Neural progenitor cell (in vitro differentiated cells): Measurements from ENCODE around the gene ZNG1C. TPM values are rescaled to one million over a fixed set of nuclear protein-coding genes. Genes with fewer than 3 reads are reported as not detected.
"Not testable (repeated sequence)": the region's sequence is repeated elsewhere in the genome, so short reads cannot be mapped to it uniquely, and the experiment has no call there.

ENCODE experiments used
- DNase-seq: peaks from one replicate; pipeline ENCODE4 v3.0.0-alpha.2; 2016; ENCODE audit warnings: low spot score
- H2AFZ ChIP-seq: fragments of 200-600 bp; sonication (generic); replicated peaks from 2 replicates; pipeline ENCODE4 v1.6.1; 2016; ENCODE audit warnings: antibody characterized with exemption
- H3F3A ChIP-seq: fragments of 200-600 bp; sonication (generic); 2 replicates; pipeline ENCODE4 v1.6.1; 2016; ENCODE audit warnings: antibody characterized with exemption, low read depth
- H3K27ac ChIP-seq: fragments of 200-600 bp; sonication (generic); 2 replicates; pipeline ENCODE4 v1.5.1; 2016; ENCODE audit warnings: mild to moderate bottlenecking
- H3K27me3 ChIP-seq: fragments of 200-600 bp; sonication (generic); 2 replicates; pipeline ENCODE4 v1.6.1; 2016; ENCODE audit warnings: mild to moderate bottlenecking, moderate library complexity
- H3K36me3 ChIP-seq: fragments of 200-600 bp; sonication (generic); 2 replicates; pipeline ENCODE4 v1.5.1; 2016
- H3K4me1 ChIP-seq: fragments of 200-600 bp; sonication (generic); 2 replicates; pipeline ENCODE4 v1.6.1; 2016; ENCODE audit warnings: mixed run types
- H3K4me2 ChIP-seq: fragments of 200-600 bp; sonication (generic); 2 replicates; pipeline ENCODE4 v1.6.1; 2016
- H3K4me3 ChIP-seq: fragments of 200-600 bp; sonication (generic); 2 replicates; pipeline ENCODE4 v1.5.1; 2016
- H3K79me2 ChIP-seq: fragments of 200-600 bp; sonication (generic); 2 replicates; pipeline ENCODE4 v1.6.1; 2016; ENCODE audit warnings: low read depth
- H3K9ac ChIP-seq: fragments of 200-600 bp; sonication (generic); 2 replicates; pipeline ENCODE4 v1.6.1; 2016
- H3K9me3 ChIP-seq: fragments of 200-600 bp; sonication (generic); 2 replicates; pipeline ENCODE4 v1.5.1; 2016; ENCODE audit warnings: low read depth
- H4K20me1 ChIP-seq: fragments of 200-600 bp; sonication (generic); 2 replicates; pipeline ENCODE4 v1.6.1; 2016; ENCODE audit warnings: low read depth
- H3K27ac Mint-ChIP-seq: 3 replicates; pipeline ENCODE4 v1.8.0; 2021; ENCODE audit warnings: mixed read lengths
- H3K27me3 Mint-ChIP-seq: 2 replicates; pipeline ENCODE4 v1.8.0; 2022; ENCODE audit warnings: low read depth, mild to moderate bottlenecking, inconsistent platforms, moderate library complexity, mixed read lengths; ENCODE audit not compliant: insufficient read depth
- H3K36me3 Mint-ChIP-seq: 3 replicates; pipeline ENCODE4 v1.8.0; 2021; ENCODE audit warnings: mixed read lengths
- H3K4me1 Mint-ChIP-seq: 3 replicates; pipeline ENCODE4 v1.8.0; 2021; ENCODE audit warnings: mixed read lengths
- H3K4me3 Mint-ChIP-seq: 3 replicates; pipeline ENCODE4 v1.8.0; 2021; ENCODE audit warnings: mild to moderate bottlenecking, moderate library complexity, mixed read lengths
- H3K9me3 Mint-ChIP-seq: 3 replicates; pipeline ENCODE4 v1.8.0; 2020; ENCODE audit warnings: mixed read lengths
- EZH2 ChIP-seq: fragments of 200-600 bp; sonication (generic); IDR thresholded peaks from 2 replicates; pipeline ENCODE4 v1.6.1; 2017; ENCODE audit warnings: antibody characterized with exemption, mild to moderate bottlenecking, moderate library complexity
- EZH2phosphoT487 ChIP-seq: fragments of 200-600 bp; sonication (generic); IDR thresholded peaks from 2 replicates; pipeline ENCODE4 v1.6.1; 2017; ENCODE audit warnings: antibody characterized with exemption
- total RNA-seq: library from RNA; depleted of rRNA; stranded (reverse); fragments of >200 nt; gene quantifications from 2 replicates; pipeline ENCODE4 v1.2.3, GENCODE V29; 2015; ENCODE audit warnings: low replicate concordance

ZNG1C gene
- total RNA-seq, 1 donor from 2014 or later, result 35.8 TPM

- not testable (repeated sequence) for H3K36me3 ChIP-seq, H3K4me1 ChIP-seq, H3K27ac Mint-ChIP-seq, H3K9me3 ChIP-seq, H3K4me2 ChIP-seq, H3F3A ChIP-seq, DNase-seq, H3K4me3 Mint-ChIP-seq, H3K4me1 Mint-ChIP-seq, H3K4me3 ChIP-seq, H3K9ac ChIP-seq, H3K79me2 ChIP-seq, H3K27me3 Mint-ChIP-seq, H4K20me1 ChIP-seq, H3K36me3 Mint-ChIP-seq, H3K9me3 Mint-ChIP-seq, H3K27ac ChIP-seq, H2AFZ ChIP-seq
- H3K27me3 ChIP-seq, result peaks cover 30% of the 10 kb centered on the region
- TF ChIP-seq EZH2phosphoT487, result peak; percentile 57
Observed at GRCh38 chr9:68304777-68305176, 63.0 kb downstream of the ZNG1C start.

GRCh38 chr9:68305680-68306285 is 64.0 kb downstream of the ZNG1C start:
- H3K27ac Mint-ChIP-seq, H3F3A ChIP-seq, H3K4me1 Mint-ChIP-seq, H3K4me2 ChIP-seq, H3K4me1 ChIP-seq, H3K4me3 Mint-ChIP-seq, H3K9me3 ChIP-seq, H3K4me3 ChIP-seq, H3K9me3 Mint-ChIP-seq, H3K27me3 Mint-ChIP-seq, H3K36me3 ChIP-seq, H3K9ac ChIP-seq, H3K79me2 ChIP-seq, H2AFZ ChIP-seq, H3K36me3 Mint-ChIP-seq, H4K20me1 ChIP-seq, H3K27ac ChIP-seq, DNase-seq: not testable (repeated sequence)
- peaks cover 30% of the 10 kb centered on the region for H3K27me3 ChIP-seq

GRCh38 chr9:68306391-68306964 is 64.7 kb downstream of the ZNG1C start:
- H3K4me3 ChIP-seq, H4K20me1 ChIP-seq, H3K27ac ChIP-seq, H2AFZ ChIP-seq, H3K4me1 Mint-ChIP-seq, H3K79me2 ChIP-seq, H3K4me3 Mint-ChIP-seq, H3K36me3 Mint-ChIP-seq, H3K36me3 ChIP-seq, H3K27me3 Mint-ChIP-seq, H3K9me3 ChIP-seq, H3K4me2 ChIP-seq, DNase-seq, H3K9ac ChIP-seq, H3K4me1 ChIP-seq, H3K27ac Mint-ChIP-seq, H3K9me3 Mint-ChIP-seq, H3F3A ChIP-seq: not testable (repeated sequence)
- peak; percentile 68 for TF ChIP-seq EZH2phosphoT487
- TF ChIP-seq EZH2, result peak; percentile 62
- peaks cover 29% of the 10 kb centered on the region for H3K27me3 ChIP-seq

- not testable (repeated sequence) for H3K4me1 Mint-ChIP-seq, H3K27ac ChIP-seq, H3K4me3 ChIP-seq, H3K27me3 Mint-ChIP-seq, DNase-seq, H3K4me2 ChIP-seq, H4K20me1 ChIP-seq, H3K9ac ChIP-seq, H3F3A ChIP-seq, H3K36me3 Mint-ChIP-seq, H3K79me2 ChIP-seq, H2AFZ ChIP-seq, H3K4me1 ChIP-seq, H3K27ac Mint-ChIP-seq, H3K36me3 ChIP-seq, H3K9me3 Mint-ChIP-seq, H3K4me3 Mint-ChIP-seq, H3K9me3 ChIP-seq
- peaks cover 34% of the 10 kb centered on the region for H3K27me3 ChIP-seq
- TF ChIP-seq EZH2 (peak; percentile 81), EZH2phosphoT487 (peak; percentile 79)
Observed at GRCh38 chr9:68307127-68307526, 65.3 kb downstream of the ZNG1C start.

- H3K27me3 Mint-ChIP-seq, H3K4me2 ChIP-seq, H3K36me3 Mint-ChIP-seq, H3K4me3 ChIP-seq, H3F3A ChIP-seq, H3K79me2 ChIP-seq, H2AFZ ChIP-seq, H3K27ac Mint-ChIP-seq, H4K20me1 ChIP-seq, H3K9me3 Mint-ChIP-seq, H3K27ac ChIP-seq, H3K9me3 ChIP-seq, H3K4me3 Mint-ChIP-seq, DNase-seq, H3K4me1 ChIP-seq, H3K4me1 Mint-ChIP-seq, H3K9ac ChIP-seq, H3K36me3 ChIP-seq: not testable (repeated sequence)
- peaks cover 35% of the 10 kb centered on the region for H3K27me3 ChIP-seq
- TF ChIP-seq EZH2 (peak; percentile 73), EZH2phosphoT487 (peak; percentile 77)
Observed at GRCh38 chr9:68307654-68308053, 65.9 kb downstream of the ZNG1C start.

GRCh38 chr9:68311208-68311607 is 69.4 kb downstream of the ZNG1C start:
- not testable (repeated sequence) for H3K4me1 ChIP-seq, H3K4me2 ChIP-seq, H3F3A ChIP-seq, H2AFZ ChIP-seq, H3K27ac ChIP-seq, H3K9ac ChIP-seq, H3K27ac Mint-ChIP-seq, H3K79me2 ChIP-seq, H3K36me3 Mint-ChIP-seq, H4K20me1 ChIP-seq, H3K4me3 ChIP-seq, DNase-seq, H3K9me3 Mint-ChIP-seq, H3K4me1 Mint-ChIP-seq, H3K4me3 Mint-ChIP-seq, H3K27me3 Mint-ChIP-seq, H3K9me3 ChIP-seq, H3K36me3 ChIP-seq
- peaks cover 37% of the 10 kb centered on the region for H3K27me3 ChIP-seq

- H2AFZ ChIP-seq, H3K4me1 Mint-ChIP-seq, H3K27ac Mint-ChIP-seq, H3F3A ChIP-seq, H3K4me2 ChIP-seq, H4K20me1 ChIP-seq, H3K27ac ChIP-seq, H3K79me2 ChIP-seq, H3K4me1 ChIP-seq, H3K4me3 Mint-ChIP-seq, H3K9ac ChIP-seq, H3K27me3 Mint-ChIP-seq, H3K36me3 ChIP-seq, H3K9me3 Mint-ChIP-seq, H3K9me3 ChIP-seq, H3K4me3 ChIP-seq, H3K36me3 Mint-ChIP-seq, DNase-seq: not testable (repeated sequence)
- H3K27me3 ChIP-seq, result peaks cover 33% of the 10 kb centered on the region
Observed at GRCh38 chr9:68318209-68318608, 76.4 kb downstream of the ZNG1C start.

- not testable (repeated sequence) for H3K27me3 Mint-ChIP-seq, H3K27ac Mint-ChIP-seq, H3K36me3 Mint-ChIP-seq, H3K9ac ChIP-seq, H3K4me3 ChIP-seq, H3K9me3 ChIP-seq, H3K79me2 ChIP-seq, H3K9me3 Mint-ChIP-seq, H3K27ac ChIP-seq, H3F3A ChIP-seq, H3K36me3 ChIP-seq, H3K4me3 Mint-ChIP-seq, H3K4me1 ChIP-seq, H4K20me1 ChIP-seq, DNase-seq, H2AFZ ChIP-seq, H3K4me1 Mint-ChIP-seq, H3K4me2 ChIP-seq
- peaks cover 13% of the 10 kb centered on the region for H3K27me3 ChIP-seq
Observed at GRCh38 chr9:68323749-68324148, 82.0 kb downstream of the ZNG1C start.
